Measurements from ENCODE around the gene MRRF. TPM values are rescaled to one million over a fixed set of nuclear protein-coding genes. Genes with fewer than 3 reads are reported as not detected.
"Not testable (repeated sequence)": the region's sequence is repeated elsewhere in the genome, so short reads cannot be mapped to it uniquely, and the experiment has no call there.

The MRRF gene
- total RNA-seq, 1 donor = 16.7 TPM

DNA sequence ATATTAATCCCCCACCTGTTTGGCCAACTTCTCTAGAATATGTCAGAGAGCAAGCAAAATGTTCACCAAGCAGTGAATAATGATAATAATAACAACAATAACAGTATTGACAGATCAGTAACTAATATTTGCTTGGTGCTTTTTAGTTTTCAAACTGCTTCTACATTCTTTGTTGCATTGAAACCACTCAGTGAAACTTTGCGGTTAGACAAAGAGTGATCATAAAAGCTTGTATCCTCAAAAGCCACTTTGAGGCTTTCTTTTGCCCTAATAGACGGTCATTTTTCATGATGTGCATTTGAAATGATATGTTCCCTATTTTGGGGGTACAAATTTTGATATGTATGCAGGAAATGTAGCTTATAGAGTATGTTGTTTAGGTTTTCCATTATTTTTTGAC lies 62.5 kb downstream of the MRRF start:
- no peak for DNase-seq (ENCODE audit: low read depth in 2 of 3, low spot score in 2 of 3)

DNA sequence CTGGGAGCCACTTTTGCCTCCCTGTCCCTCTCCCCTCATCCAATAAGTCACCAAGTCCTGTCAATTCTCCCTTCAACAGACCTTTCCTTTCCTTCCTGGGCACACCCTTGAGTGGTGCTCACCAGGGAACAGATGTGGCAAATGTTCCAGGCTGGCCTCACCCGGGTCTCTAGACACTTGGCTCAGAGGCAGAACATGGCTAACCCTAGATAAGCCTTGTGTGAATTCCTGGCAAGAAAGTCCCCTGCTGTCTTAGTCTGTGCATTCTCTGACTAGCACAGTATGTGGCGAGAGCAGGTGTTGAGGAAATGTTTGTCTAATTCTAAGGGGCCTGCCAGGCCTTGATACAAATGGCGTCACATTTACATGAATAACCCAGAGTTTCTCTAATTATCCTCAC lies 64.9 kb downstream of the MRRF start:
- DNase-seq (ENCODE audit: low read depth in 2 of 3, low spot score in 2 of 3) = no peak

DNA sequence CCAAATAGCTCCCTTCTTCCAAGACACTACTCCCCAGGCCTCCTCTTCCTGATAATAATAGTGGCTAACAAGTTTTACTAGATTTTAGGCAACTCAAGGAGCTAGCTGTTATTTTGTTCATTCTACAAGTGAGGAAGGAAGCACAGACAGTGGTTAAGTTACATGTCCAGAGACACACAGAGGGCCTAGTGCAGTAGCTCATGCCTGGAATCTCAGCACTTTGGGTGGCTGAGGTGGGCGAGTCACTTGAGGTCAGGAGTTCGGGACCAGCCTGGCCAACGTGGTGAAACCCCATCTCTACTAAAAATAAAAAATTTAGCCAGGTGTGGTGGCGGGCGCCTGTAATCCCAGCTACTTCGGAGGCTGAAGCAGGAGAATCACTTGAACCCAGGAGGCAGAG lies 65.8 kb downstream of the MRRF start:
- not testable (repeated sequence) for DNase-seq (ENCODE audit: low read depth in 2 of 3, low spot score in 2 of 3)

DNA sequence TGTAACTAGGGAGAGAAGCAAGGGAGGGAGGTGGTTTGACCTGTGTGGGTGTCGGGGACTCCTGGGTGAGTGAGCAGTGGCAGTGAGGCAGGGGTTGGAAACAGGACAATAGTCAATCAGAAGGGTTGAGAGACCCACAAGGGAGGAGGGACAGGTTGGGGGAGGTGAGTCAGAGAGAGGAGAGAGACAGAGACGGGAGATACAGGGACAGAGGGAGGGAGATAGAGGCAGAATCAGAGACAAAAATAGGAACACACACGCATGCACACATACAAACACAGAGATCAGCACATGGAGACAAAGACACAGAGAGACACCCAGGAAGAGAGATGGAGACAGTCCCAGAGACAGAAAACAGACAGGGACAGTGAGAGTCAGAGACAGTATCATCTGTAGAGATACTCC lies 66.8 kb downstream of the MRRF start:
- no peak for DNase-seq (ENCODE audit: low read depth in 2 of 3, low spot score in 2 of 3)

DNA sequence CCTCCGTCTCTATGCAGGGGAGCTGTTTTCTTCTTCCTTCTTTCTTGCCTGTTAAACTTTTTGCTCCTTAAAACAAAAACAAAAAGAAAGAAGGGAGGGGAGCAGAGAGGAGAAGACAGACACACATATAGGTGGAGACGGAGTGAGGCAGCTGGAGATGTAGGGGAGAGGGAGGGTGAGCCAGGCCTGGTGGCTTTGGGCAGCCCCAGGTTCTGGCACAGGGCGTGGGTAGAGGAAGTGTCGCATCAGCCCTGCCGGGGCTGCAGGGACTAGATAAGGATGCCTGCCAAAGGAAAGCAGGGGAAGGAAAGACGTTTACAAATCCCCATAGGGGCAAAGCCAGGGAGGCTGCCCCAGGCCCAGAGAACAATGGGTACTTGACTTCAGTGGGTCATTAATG lies 67.4 kb downstream of the MRRF start:
- peak in 2 of 3 donors; percentile 82 to 91 for DNase-seq (ENCODE audit: low read depth in 2 of 3, low spot score in 2 of 3)

DNA sequence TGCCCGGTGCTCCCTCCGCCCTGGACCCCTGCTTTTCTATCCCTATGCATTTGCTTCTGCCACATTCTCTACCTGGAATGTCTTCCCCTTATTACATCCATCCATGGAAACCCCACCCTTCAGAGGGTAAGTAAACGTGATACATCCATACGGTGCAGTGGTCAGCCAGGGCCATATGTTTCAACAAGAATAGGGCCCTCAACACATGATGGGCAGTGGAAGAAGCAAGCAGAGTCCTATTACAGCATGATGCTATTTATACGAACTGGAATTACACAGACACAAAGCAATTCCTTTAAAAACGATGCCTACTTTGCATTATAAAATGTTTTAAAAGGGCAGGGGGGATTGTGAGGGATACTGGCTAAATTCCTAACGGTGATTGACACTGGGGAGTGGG lies 68.0 kb downstream of the MRRF start:
- no peak for DNase-seq (ENCODE audit: low read depth in 2 of 3, low spot score in 2 of 3)

DNA sequence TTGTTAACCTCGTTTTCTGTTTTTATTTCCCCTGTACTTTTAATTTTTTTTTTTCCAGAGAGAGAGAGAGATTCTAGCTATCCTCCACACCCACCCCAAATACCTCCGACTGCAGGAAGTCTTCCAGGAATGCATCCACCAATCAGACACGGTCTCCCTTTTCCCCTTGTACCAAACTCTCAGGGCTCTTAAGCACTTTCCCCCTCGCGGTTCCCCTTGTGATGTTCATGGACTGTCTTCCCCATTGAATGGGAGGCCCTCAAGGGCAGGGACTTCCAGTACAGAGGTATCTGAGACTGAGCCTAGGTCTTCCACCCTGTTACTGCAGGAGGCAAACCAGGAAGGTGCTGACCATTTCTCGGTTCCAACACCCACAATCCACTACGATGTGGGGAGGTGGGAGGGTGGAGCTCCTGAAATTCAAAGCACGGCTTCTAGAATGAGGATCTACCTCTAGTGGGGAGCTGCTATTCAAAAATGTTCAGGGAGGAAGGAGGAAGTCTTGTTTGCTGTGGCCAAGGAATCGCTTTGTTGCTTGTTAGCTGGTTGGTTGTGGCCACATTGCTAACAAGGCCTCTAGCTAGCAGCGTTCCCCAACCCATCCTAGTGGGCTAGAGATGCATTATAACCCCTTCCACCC lies 68.6 kb downstream of the MRRF start:
- no peak for DNase-seq (ENCODE audit: low read depth in 2 of 3, low spot score in 2 of 3)

DNA sequence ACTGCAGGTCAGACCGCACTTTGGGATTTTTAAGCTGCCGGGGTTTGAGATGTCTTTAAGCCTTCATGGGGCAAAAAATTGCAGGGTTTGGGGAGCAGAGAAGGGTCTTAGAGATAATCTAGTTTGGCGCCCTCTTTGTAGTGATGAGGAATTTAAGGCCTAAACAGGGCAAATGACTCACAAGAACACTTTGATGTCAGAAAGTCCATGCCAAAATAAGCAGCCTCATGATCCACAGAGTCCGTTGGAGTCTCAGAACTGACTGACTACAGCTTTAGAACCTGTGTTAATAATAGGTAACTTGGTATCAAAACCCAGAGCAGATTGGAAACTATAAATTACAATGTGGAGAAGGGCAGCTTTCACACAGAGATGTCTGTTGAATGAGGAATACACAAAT lies 70.2 kb downstream of the MRRF start:
- no peak for DNase-seq (ENCODE audit: low read depth in 2 of 3, low spot score in 2 of 3)

DNA sequence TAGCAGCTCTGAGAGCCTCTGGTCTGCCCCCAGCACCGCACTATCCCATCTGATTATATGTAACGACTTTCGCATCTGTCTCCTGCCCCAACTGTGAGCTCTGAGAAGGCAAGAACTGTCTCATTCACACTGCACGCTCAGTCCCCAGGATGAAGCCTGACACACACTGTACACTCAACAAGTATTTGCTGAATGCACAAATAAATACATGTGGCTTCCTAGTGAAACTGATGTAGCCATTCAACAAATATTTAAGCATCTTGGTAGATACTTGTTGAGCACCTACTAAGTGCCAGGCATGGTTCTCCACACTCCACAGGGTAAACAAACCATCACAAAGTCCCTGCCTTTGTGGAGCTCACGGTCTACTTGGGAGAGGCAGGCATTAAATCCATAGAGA lies 71.5 kb downstream of the MRRF start:
- no peak for DNase-seq (ENCODE audit: low read depth in 2 of 3, low spot score in 2 of 3)

DNA sequence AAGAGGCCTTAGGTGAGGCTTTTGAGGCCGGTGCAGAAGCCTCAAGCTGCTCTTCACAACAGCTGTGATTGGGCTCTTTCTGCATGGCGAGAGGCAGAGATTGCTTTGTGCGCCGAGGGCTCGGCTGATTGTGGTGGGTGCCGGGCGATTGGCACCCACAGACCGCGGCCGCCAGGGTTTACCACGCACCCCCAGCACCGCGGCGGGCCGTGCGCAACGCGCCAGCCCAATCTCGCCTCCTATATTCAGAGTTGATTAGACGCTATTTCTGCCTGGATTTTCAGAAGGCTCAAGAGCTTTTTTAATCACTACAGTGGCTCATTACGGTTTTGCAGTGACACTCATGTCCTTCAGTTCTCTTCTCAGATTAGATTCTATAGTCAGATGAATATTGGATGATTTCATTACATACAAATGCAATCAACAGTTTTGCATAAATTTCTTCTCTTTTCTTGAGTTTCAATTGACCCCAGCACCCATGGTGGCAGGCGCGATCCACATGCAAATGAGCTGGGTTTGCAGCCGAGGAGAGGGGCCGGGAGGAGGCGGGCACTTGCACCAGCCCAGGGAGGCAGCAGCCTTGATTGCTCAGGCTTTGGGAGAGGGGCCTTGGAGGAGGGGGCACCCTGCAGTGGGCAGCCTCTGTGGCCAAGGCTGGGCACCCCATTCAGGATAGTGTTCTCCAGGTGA lies 72.3 kb downstream of the MRRF start:
- no peak for DNase-seq (ENCODE audit: low read depth in 2 of 3, low spot score in 2 of 3)

DNA sequence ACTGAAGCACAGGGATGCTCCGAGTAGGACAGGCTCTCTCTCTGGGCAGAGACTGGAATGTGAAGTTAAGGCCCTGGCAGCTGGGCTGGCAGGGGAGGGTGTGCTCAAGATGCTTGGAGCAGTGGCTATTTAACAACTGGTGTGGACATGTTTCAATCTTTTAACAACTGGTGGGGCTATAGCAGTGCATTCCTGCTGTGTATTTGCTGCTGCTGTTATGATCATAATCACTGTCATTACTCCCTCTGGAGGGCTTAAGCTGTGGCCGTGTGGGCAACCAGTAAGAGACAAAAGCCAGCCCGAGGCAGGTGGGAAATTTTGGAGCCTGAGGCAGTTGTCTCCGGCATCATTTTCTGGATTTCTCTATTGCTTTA lies 72.9 kb downstream of the MRRF start:
- no peak for DNase-seq (ENCODE audit: low read depth in 2 of 3, low spot score in 2 of 3)

DNA sequence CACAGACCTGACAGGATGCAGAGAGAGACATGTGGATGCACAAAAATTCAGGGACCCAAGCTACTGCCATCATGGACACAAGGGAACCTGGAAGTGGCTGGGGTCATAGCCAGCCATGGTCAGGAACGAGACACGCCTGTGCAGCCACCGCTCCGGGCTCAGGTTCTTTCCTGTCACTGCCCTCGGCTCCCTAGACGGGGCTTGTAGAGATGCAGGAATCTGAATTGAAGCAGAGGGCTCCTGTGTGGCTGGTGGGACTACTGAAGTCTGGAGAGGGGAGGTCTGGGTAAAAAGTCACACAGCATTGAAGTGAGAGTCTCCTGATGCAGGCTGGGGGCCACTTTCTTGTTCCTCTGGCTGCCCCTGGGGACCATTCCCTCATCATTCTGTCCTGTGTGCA lies 73.9 kb downstream of the MRRF start:
- no peak for DNase-seq (ENCODE audit: low read depth in 2 of 3, low spot score in 2 of 3)

DNA sequence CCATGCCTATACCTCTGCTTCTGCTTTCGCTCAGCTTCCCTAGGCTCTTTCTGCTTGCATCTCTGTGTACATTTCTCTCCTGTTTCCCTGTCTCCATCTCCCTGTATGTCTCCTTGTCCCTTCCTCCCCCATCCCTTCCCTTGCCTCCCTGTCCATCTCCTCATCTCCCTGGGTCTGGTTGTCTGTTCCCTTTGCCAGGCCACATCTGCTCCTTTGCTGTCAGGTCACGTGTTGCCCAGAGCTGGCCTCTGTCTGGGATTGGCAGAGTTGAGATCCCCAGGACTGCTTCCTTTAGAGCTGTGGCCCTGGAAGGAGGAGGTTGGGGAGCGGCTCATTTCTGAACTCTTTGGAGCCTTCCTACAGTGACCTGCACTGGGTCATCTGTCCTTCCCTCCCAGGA lies 74.3 kb downstream of the MRRF start:
- DNase-seq (ENCODE audit: low read depth in 2 of 3, low spot score in 2 of 3) = no peak

DNA sequence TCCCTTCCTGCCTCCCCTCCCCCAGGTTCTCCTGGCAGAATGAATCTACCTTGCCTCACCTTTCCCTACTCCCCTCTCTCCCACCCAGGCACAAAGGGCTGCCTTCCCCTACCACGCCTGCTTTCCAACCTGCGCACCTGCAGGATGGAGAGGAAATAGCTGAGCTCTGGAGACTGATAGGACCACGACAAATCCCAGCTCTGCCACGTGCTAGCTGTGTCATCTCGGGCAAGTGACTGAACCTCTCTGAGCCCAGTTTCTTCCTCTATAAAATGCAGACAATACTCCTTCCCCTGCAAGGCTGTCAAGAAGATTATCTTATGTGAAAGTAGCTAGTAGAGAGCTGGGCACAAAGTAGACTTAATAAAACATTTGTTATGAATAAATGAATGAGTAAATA lies 74.9 kb downstream of the MRRF start:
- DNase-seq (ENCODE audit: low read depth in 2 of 3, low spot score in 2 of 3) = no peak

DNA sequence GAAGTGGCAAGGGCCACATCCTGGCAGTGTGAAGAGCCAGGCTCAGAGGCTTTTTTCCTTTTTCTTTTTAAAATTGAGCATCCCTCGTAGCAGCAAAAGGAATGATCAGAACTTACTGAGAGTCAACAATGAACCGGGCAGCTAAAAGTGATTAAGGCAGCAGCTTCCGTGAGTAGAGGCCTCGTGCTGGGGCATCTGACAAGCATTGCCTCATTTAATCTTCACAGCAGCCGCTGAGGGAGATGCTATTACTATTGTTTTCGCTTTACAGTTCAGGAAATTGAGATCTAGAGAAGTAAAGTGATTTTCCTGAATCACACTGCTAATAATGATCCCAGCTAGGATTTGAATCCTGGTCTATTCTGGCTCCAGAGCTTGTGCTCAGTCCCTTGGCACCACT lies 75.5 kb downstream of the MRRF start:
- no peak for DNase-seq (ENCODE audit: low read depth in 2 of 3, low spot score in 2 of 3)

DNA sequence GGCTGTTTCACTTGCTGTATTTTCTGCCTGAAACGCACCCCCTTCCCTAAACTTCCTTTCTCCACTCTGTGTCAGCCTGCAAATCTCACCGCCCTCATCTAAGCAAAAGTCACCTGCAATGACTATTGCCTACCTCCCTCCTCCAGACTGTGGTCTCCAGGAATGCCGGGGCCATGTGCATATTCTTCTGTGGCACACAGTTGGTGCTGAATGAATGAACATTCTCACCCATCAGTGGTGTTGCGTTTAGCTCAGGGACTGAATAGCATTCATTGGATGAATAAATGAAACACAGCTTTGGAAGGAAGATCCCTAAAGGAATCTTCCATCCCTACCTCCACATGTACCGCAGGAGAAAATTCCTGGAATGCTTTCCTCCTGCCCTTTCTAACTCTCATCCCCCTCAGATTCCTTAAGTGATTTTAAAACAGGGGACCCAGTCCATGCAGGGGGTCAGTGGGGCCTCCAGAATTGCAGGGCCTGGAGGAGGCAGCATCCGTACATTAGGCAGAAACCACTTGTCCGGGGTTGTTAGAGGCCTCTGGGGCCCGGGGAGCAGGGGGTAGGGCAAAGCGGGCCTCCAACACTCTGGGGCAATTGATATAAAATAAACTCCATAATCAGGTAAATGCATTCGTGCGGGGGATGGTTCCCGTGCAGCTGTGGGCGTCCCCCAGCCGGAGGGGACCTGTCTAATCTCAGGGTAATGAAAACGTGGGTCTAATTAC lies 77.8 kb downstream of the MRRF start:
- DNase-seq (ENCODE audit: low read depth in 2 of 3, low spot score in 2 of 3) = no peak

DNA sequence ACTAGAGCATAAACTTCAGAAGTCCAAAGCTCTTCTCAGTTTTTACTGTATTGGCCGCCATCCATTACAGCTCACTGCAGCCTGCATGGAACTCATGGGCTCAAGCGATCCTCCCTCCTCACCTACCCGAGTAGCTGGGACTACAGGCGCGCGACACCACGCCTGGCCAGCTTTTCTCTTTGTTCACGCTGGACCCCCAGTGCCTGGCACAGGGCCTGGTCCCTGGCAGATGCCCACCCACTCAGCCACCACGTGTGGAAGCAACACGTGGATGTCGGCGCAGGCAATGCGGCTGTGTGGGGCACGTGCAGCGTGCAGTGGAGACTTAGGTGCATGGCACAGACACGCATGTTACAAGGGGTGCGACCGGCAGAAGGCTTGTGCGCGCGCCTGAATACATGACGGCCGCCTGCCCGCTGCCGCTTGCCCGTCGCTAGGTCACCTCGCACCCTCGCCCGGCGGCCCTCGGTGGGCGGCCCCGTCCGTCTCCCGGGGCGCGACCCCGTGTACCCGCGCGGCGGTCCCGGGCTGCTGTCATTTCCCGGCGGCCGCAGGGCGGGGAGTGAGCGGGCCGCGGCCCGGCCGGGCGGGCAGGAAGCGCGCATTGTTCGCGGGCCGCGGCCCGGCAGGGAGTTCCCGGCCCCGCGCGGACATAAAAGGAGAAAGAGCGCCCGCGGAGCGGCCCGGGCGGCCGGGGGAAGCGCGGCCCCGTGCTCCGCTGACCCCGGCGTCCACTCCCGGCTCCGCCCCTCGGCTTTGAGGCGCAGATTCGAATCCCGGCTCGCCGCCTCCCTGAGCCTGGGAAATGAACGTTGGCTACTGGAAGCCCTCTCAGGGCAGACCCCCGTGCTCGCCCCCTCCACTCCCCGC lies 82.0 kb downstream of the MRRF start:
- peak in 1 of 3 donors; percentile 49 for DNase-seq (ENCODE audit: low read depth in 2 of 3, low spot score in 2 of 3)

DNA sequence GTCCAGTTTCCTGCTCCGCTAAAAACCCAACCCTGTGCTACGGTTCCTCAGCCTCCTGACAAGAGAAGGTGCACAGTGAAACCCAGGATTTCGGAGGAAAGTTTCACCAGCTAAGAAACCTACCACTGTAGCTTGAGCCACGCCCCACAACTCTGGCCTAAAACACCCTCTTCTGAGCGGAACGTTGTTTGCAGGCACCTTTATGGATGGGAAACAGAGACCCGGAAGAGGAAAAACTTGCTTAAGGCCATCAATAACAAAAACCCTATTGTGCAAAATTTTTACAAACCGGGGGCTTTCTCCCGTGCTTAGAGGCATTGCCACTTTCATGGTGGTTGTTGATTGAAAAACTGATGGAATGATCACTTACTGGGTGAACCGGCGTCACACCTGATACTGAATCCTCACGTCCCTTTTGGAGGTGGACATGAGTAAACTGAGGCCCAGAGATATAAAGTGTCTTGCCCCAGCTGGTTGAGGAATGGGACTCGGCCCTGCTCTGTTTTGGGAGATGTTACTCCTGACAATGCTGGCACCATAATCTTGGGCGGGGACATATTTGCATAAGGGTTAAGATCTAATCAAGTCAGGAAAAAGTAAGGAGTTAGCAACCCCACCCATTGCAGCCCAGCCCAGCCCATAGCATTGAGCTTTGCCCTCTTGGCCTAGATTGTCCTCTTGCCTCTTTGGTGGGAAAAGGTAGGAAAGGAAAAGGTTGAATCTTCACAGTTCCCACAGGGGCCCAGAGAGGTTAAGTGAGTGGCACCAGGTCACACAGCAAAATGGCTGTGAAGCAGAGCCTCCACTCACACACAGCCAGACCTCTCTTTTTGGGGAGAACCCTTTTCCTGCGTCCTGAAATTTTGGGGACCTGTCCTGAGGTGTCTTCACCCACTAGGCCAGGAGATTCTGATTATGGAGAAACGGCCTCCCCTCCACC lies 82.9 kb downstream of the MRRF start:
- peak in 2 of 3 donors; percentile 37 to 51 for DNase-seq (ENCODE audit: low read depth in 2 of 3, low spot score in 2 of 3)

DNA sequence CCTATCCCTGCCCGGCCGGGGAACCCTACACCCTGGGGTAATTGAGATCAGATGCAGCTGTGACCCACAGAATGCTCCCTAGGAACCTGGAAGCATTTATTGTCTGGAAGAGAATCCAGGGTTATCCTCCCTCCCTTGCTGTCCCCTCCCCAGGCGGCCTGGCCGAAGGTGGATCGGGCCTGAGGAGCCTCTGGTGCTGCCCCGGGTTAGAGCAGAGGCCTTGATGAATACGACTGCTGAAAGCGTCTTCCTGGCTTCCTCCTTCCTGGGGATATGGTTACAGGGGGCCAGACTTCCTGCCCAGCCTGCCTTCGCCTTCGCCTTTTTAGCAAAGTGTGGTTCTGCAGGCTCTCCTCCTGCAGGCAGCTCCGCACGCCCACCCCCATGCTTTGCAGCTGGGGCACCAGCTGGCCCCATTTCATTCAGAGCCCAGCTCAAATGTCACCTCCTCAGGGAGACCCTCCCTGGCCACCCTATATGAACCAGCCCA lies 83.7 kb downstream of the MRRF start:
- DNase-seq (ENCODE audit: low read depth in 2 of 3, low spot score in 2 of 3) = peak in 1 of 3 donors; percentile 28

DNA sequence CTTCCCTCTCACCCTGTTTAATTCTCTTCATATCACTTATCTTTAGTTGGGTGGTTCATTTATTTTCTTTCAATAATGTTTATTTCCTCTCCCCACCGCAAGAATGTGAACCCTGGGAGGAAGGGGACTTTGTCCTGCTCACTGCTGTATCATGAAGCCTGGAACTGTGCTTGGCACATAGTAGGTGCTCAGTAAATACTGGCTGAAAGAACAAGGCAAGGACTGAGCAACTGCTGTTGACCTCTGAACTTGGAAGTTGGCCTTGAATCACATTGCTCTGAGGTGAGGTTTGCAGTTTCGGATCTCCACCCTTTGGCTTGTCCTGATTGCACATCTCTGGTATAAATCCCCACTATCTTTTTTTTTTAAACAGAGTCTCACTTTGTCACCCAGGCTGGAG lies 84.1 kb downstream of the MRRF start:
- no peak for DNase-seq (ENCODE audit: low read depth in 2 of 3, low spot score in 2 of 3)
